ENCODE results near the gene MLYCD.

Gene MLYCD

GRCh38 chr16:83908798-83909197, 9.9 kb downstream of the MLYCD start:
- Histone ChIP-seq H4K20me1 (peaks cover 52% of the 10 kb centered on the region), H3K27ac (no peak overlapping the region), H3K27me3 (no peaks in the 10 kb centered on the region), H3K9ac (no peak overlapping the region), H3K36me3 (peaks cover 99% of the 10 kb centered on the region), H3K4me3 (no peak overlapping the region), H3K9me3 (no peaks in the 10 kb centered on the region), H3K4me1 (no peaks in the 10 kb centered on the region), H3K4me2 (no peak overlapping the region)
- TF ChIP-seq Cebpa-rat (IDR thresholded peaks at IDR 0.05) = no peak

- Histone ChIP-seq H3K36me3 (peaks cover 97% of the 10 kb centered on the region), H4K20me1 (peaks cover 42% of the 10 kb centered on the region), H3K27me3 (no peaks in the 10 kb centered on the region)
These were observed 12.4 kb downstream of the MLYCD start for GRCh38 chr16:83911290-83911689.

GRCh38 chr16:83912519-83913244, 13.8 kb downstream of the MLYCD start:
- peaks cover 94% of the 10 kb centered on the region for H3K36me3 ChIP-seq
- H3K4me3 ChIP-seq = no peak overlapping the region
- H3K4me2 ChIP-seq = no peak overlapping the region
- no peaks in the 10 kb centered on the region for H3K9me3 ChIP-seq
- H3K27ac ChIP-seq = no peak overlapping the region
- H3K27me3 ChIP-seq = no peaks in the 10 kb centered on the region
- TF ChIP-seq Cebpa-rat (IDR thresholded peaks at IDR 0.05) = no peak
- H4K20me1 ChIP-seq = peaks cover 32% of the 10 kb centered on the region; the same call in 1 of the 2 replicates
- H3K4me1 ChIP-seq = peaks cover 14% of the 10 kb centered on the region
- H3K9ac ChIP-seq = no peak overlapping the region

More at GRCh38 chr16:83911290-83911689, 12.4 kb downstream of the MLYCD start:
- no peak for TF ChIP-seq Cebpa-rat (IDR thresholded peaks at IDR 0.05)
- H3K4me1 ChIP-seq = peaks cover 14% of the 10 kb centered on the region
- H3K4me2 ChIP-seq = no peak overlapping the region
- no peak overlapping the region for H3K4me3 ChIP-seq
- H3K27ac ChIP-seq = no peak overlapping the region
- no peaks in the 10 kb centered on the region for H3K9me3 ChIP-seq
- H3K9ac ChIP-seq = no peak overlapping the region

GRCh38 chr16:83913245-83913633, 14.3 kb downstream of the MLYCD start:
- no peak overlapping the region for H3K27ac ChIP-seq
- H3K4me1 ChIP-seq = peaks cover 14% of the 10 kb centered on the region
- no peaks in the 10 kb centered on the region for H3K27me3 ChIP-seq
- H3K36me3 ChIP-seq = peaks cover 94% of the 10 kb centered on the region
- H3K4me2 ChIP-seq = no peak overlapping the region
- no peak for TF ChIP-seq Cebpa-rat (IDR thresholded peaks at IDR 0.05)
- H3K9ac ChIP-seq = no peak overlapping the region
- H4K20me1 ChIP-seq = peaks cover 29% of the 10 kb centered on the region; the same call in 1 of the 2 replicates
- no peaks in the 10 kb centered on the region for H3K9me3 ChIP-seq
- no peak overlapping the region for H3K4me3 ChIP-seq

DNA sequence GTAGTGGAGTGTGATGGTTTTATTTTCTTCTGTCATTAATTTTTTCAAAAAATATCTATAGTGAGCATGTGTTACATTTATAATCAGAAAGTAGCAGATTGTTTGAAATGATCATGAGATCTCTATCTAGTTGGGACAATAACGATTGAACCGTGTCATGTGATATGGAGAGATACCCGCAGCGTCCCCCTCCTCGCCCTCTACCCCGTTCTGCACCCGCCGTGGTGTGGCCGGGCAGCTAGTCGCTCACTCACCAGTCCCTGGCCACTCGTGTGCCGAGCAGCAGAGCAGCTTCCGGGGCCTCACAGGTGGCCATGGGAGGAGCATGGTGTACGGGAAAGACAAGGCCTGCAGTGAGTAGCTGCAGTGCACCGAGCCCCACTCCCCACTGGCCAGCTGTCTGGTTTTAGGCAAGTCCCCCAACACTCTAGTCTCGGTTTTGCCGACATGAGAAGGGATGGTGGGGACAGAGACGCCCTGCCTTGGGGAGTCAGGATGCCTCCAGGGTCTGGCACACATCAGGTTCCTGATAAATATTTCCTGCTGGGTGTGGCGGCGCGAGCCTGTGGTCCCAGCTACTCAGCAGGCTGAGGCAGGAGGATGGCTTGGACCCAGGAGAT, 15.3 kb downstream of the MLYCD start:
- Histone ChIP-seq H3K4me1 (peaks cover 14% of the 10 kb centered on the region), H3K9ac (no peak overlapping the region), H3K4me3 (no peak overlapping the region), H3K27me3 (no peaks in the 10 kb centered on the region), H3K9me3 (no peaks in the 10 kb centered on the region), H4K20me1 (peaks cover 28% of the 10 kb centered on the region; the same call in 1 of the 2 replicates), H3K4me2 (no peak overlapping the region), H3K27ac (no peak overlapping the region), H3K36me3 (peaks cover 94% of the 10 kb centered on the region)
- TF ChIP-seq Cebpa-rat (IDR thresholded peaks at IDR 0.05) = no peak

DNA sequence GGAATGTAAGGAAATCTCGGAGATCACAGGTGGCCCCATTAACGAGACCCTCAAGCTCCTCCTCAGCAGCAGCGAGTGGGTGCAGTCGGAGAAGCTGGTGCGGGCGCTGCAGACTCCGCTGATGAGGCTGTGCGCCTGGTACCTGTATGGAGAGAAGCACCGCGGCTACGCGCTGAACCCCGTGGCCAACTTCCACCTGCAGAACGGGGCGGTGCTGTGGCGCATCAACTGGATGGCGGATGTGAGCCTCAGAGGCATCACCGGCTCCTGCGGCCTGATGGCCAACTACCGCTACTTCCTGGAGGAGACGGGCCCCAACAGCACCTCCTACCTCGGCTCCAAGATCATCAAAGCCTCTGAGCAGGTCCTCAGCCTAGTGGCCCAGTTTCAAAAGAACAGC, 16.2 kb downstream of the MLYCD start:
- no peak for TF ChIP-seq Cebpa-rat (IDR thresholded peaks at IDR 0.05)
- Histone ChIP-seq H3K4me3 (no peak overlapping the region), H3K36me3 (peaks cover 94% of the 10 kb centered on the region), H3K27me3 (no peaks in the 10 kb centered on the region), H3K9ac (no peak overlapping the region), H4K20me1 (peaks cover 28% of the 10 kb centered on the region; the same call in 1 of the 2 replicates), H3K4me2 (peak overlapping the region; percentile 56), H3K4me1 (peaks cover 14% of the 10 kb centered on the region), H3K27ac (peak overlapping the region; percentile 30; the same call in 1 of the 2 replicates), H3K9me3 (no peaks in the 10 kb centered on the region)

DNA sequence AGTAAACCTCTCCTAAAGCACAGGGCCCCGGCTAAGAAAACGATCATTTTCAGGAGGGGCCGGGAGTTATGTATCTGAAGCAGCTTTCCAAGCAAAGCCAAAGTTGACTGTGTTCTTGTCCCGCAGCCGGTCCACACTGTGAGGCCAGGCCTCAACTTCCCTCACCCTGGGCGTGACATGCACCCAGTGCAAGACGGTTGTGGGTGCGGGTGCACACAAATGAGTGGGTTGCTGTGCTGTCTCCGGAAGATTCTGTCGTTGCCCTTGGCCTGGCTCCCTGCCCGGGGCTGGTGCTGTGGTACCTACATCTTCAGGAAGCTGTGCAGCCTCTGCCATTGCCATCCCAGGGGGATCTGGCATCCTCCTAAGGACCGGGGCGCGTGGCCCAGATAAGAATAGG, 16.6 kb downstream of the MLYCD start:
- no peak overlapping the region; the same call in 1 of the 2 replicates for H3K9ac ChIP-seq
- H3K4me1 ChIP-seq = peaks cover 14% of the 10 kb centered on the region
- peaks cover 28% of the 10 kb centered on the region; the same call in 1 of the 2 replicates for H4K20me1 ChIP-seq
- H3K36me3 ChIP-seq = peaks cover 94% of the 10 kb centered on the region
- no peak overlapping the region for H3K4me3 ChIP-seq
- no peaks in the 10 kb centered on the region for H3K27me3 ChIP-seq
- H3K27ac ChIP-seq = peak overlapping the region; percentile 30; the same call in 1 of the 2 replicates
- H3K9me3 ChIP-seq = no peaks in the 10 kb centered on the region
- H3K4me2 ChIP-seq = peak overlapping the region; percentile 56
- TF ChIP-seq Cebpa-rat (IDR thresholded peaks at IDR 0.05) = no peak

GRCh38 chr16:83917152-83918120, 18.5 kb downstream of the MLYCD start:
- H3K27me3 ChIP-seq = no peaks in the 10 kb centered on the region
- no peaks in the 10 kb centered on the region for H3K9me3 ChIP-seq
- H4K20me1 ChIP-seq = peaks cover 27% of the 10 kb centered on the region; the same call in 1 of the 2 replicates
- H3K36me3 ChIP-seq = peaks cover 81% of the 10 kb centered on the region
- no peak overlapping the region for H3K4me2 ChIP-seq
- no peak overlapping the region for H3K4me3 ChIP-seq
- no peak overlapping the region for H3K9ac ChIP-seq
- peaks cover 14% of the 10 kb centered on the region for H3K4me1 ChIP-seq
- TF ChIP-seq Cebpa-rat (IDR thresholded peaks at IDR 0.05) = no peak
- H3K27ac ChIP-seq = no peak overlapping the region

DNA sequence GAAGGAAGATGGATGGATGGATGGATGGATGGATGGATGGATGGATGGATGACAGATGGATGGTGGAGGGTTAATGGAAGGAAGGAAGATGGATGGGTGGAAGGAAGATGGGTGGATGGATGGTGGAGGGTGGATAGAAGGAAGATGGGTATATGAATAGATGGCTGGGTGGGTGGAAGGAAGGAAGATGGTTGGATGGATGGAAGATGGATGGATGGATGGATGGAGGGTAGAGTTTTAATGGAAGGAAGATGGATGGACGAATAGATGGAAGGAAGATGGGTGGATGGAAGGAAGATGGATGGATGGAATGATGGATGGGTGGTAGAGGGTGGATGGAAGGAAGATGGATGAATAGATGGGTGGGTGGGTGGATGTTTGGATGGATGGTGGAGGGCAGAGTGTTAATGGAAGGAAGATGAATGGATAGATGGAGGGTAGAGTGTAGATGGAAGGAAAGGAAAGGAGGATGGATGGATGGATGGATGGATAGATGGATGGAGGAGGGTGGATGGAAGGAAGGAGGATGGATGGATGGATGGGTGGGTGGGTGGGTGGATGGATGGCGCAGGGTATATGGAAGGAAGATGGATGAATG, 22.1 kb downstream of the MLYCD start:
- Histone ChIP-seq H3K9me3 (no peaks in the 10 kb centered on the region), H3K36me3 (peaks cover 48% of the 10 kb centered on the region), H4K20me1 (peaks cover 22% of the 10 kb centered on the region; the same call in 1 of the 2 replicates), H3K4me3 (no peak overlapping the region), H3K27ac (no peak overlapping the region), H3K4me1 (peaks cover 2% of the 10 kb centered on the region), H3K4me2 (no peak overlapping the region), H3K9ac (no peak overlapping the region), H3K27me3 (no peaks in the 10 kb centered on the region)
- TF ChIP-seq Cebpa-rat (IDR thresholded peaks at IDR 0.05) = no peak

All from BLaER1 (cell line).